Liver (tissue), 9 donors: Measurements from ENCODE around the gene MED8. TPM values are rescaled to one million over a fixed set of nuclear protein-coding genes. Genes with fewer than 3 reads are reported as not detected.

Source experiments
- DNase-seq: peaks from one replicate; pipeline ENCODE4 v3.0.0-alpha.2; 2017; ENCODE audit warnings: low spot score
- H3K27ac ChIP-seq, 2 donors: one replicate each; pipeline ENCODE4 v1.7.0; 2013; ENCODE audit warnings: inconsistent platforms in 2 of 2, low read length in 2 of 2, control low read depth in 1 of 2, low read depth in 1 of 2, mild to moderate bottlenecking in 1 of 2
- H3K27me3 ChIP-seq, 4 donors: one replicate each; pipeline versions ENCODE4 v1.6.1 to v1.7.0; 2013; ENCODE audit warnings: low read length in 3 of 4, inconsistent platforms in 1 of 4, mild to moderate bottlenecking in 1 of 4, moderate library complexity in 1 of 4; ENCODE audit not compliant: control insufficient read depth in 4 of 4, insufficient read depth in 4 of 4
- H3K36me3 ChIP-seq, 4 donors: one replicate each; pipeline versions ENCODE4 v1.6.1 to v1.7.0; 2013; ENCODE audit warnings: low read length in 3 of 4, mild to moderate bottlenecking in 3 of 4, low read depth in 1 of 4, moderate library complexity in 1 of 4; ENCODE audit not compliant: control insufficient read depth in 4 of 4, insufficient read depth in 3 of 4
- H3K4me1 ChIP-seq, 4 donors: one replicate each; pipeline versions ENCODE4 v1.6.1 to v1.7.0; 2013; ENCODE audit warnings: low read length in 3 of 4, mild to moderate bottlenecking in 3 of 4, moderate library complexity in 1 of 4; ENCODE audit not compliant: control insufficient read depth in 4 of 4, insufficient read depth in 4 of 4
- H3K4me3 ChIP-seq, 3 donors: one replicate each; pipeline versions ENCODE4 v1.6.1 to v1.7.0; 2013; ENCODE audit warnings: low read length in 3 of 3, control low read depth in 1 of 3, low read depth in 1 of 3, mild to moderate bottlenecking in 1 of 3
- H3K9ac ChIP-seq, 2 donors: one replicate each; pipeline ENCODE4 v1.7.0; 2013; ENCODE audit warnings: low read length in 2 of 2, mild to moderate bottlenecking in 2 of 2, moderate library complexity in 2 of 2, control low read depth in 1 of 2, low read depth in 1 of 2
- H3K9me3 ChIP-seq, 4 donors: one replicate each; pipeline versions ENCODE4 v1.6.1 to v1.7.0; 2013; ENCODE audit warnings: low read length in 3 of 4; ENCODE audit not compliant: control insufficient read depth in 4 of 4
- FOXA2 ChIP-seq: IDR thresholded peaks from 2 replicates; pipeline ENCODE4 v1.6.1; 2016; ENCODE audit warnings: antibody characterized with exemption
- REST ChIP-seq: IDR thresholded peaks from 2 replicates; pipeline ENCODE4 v1.6.1; 2016; ENCODE audit warnings: antibody characterized with exemption, mild to moderate bottlenecking
- RXRA ChIP-seq, 2 donors: IDR thresholded peaks; 2 replicates each; pipeline ENCODE4 v1.6.1; 2017 to 2018; ENCODE audit warnings: antibody characterized with exemption in 2 of 2, mild to moderate bottlenecking in 1 of 2
- TAF1 ChIP-seq: conservative IDR thresholded peaks from 2 replicates; pipeline ENCODE4 v1.6.1; 2016; ENCODE audit warnings: antibody characterized with exemption, mild to moderate bottlenecking
- YY1 ChIP-seq: IDR thresholded peaks from 2 replicates; pipeline ENCODE4 v1.6.1; 2016; ENCODE audit warnings: antibody characterized with exemption, mild to moderate bottlenecking
- ZBTB33 ChIP-seq: IDR thresholded peaks from 2 replicates; pipeline ENCODE4 v1.6.1; 2016; ENCODE audit warnings: antibody characterized with exemption
- WGBS: extraction: QIAGEN DNeasy Blood & Tissue Kit; methylation state at CpG from one replicate; pipeline ENCODE4 v1.1.7; 2013; 5-methylcytosine and 5-hydroxymethylcytosine counted together
- polyA plus RNA-seq, 2 donors: library from polyadenylated mRNA; stranded (reverse) in 1 of 2; unstranded in 1 of 2; fragments of 200-250 nt in 1 of 2; fragments of >200 nt in 1 of 2; fragmentation: Nextera tagmentation in 1 of 2; extraction: Ambion mirVana in 1 of 2; gene quantifications; one replicate each; pipeline versions ENCODE4 v1.2.1 to v1.2.3, GENCODE V29; 2013 to 2015
- total RNA-seq, 2 donors: library from RNA; depleted of rRNA; stranded (reverse); fragments of >200 nt; gene quantifications; one replicate each; pipeline ENCODE4 v1.2.3, GENCODE V29; 2014
- donor health status: healthy.
- donor health status: healthy.
- donor health status: healthy.
- donor health status: healthy.
- donor health status: healthy.

MED8 gene
- total and polyA plus RNA-seq, 4 donors: 26.2 to 37.6 (median 29.1) TPM

- no peaks in the 10 kb centered on the region for H3K9me3 ChIP-seq
- H3K4me1 ChIP-seq: peaks cover 7 to 22% (median 16%) of the 10 kb centered on the region in 4 donors
- 71% methylated on average over 11 of the region's 11 CpGs for WGBS
- H3K9ac ChIP-seq: no peak overlapping the region
- no peak overlapping the region for H3K4me3 ChIP-seq
- peaks cover 2 to 32% (median 19%) of the 10 kb centered on the region in 4 donors for H3K36me3 ChIP-seq
- no peak overlapping the region for H3K27ac ChIP-seq
- no peaks in the 10 kb centered on the region for H3K27me3 ChIP-seq
- peak; percentile 79 for DNase-seq
- no peak for TF ChIP-seq TAF1
Measured at GRCh38 chr1:43366179-43366578, 23.4 kb downstream of the MED8 start.

- peaks cover 2 to 36% (median 20%) of the 10 kb centered on the region in 4 donors for H3K36me3 ChIP-seq
- H3K4me3 ChIP-seq: no peak overlapping the region
- H3K27me3 ChIP-seq: no peaks in the 10 kb centered on the region
- DNase-seq: no peak
- H3K9me3 ChIP-seq: no peaks in the 10 kb centered on the region
- H3K27ac ChIP-seq: no peak overlapping the region
- TF ChIP-seq RXRA (IDR thresholded peaks at IDR 0.05) (no peak), FOXA2 (no peak)
- WGBS: 88% methylated on average over 2 of the region's 2 CpGs
- H3K4me1 ChIP-seq: peaks cover 7 to 22% (median 16%) of the 10 kb centered on the region in 4 donors
- H3K9ac ChIP-seq: no peak overlapping the region
Measured at GRCh38 chr1:43365678-43366077, 23.9 kb downstream of the MED8 start.

GRCh38 chr1:43363935-43364525 lies 25.6 kb downstream of the MED8 start:
- Histone ChIP-seq H3K4me1 (peaks cover 10 to 25% (median 19%) of the 10 kb centered on the region in 4 donors), H3K36me3 (peaks cover 2 to 36% (median 21%) of the 10 kb centered on the region in 4 donors), H3K9ac (no peak overlapping the region), H3K27me3 (no peaks in the 10 kb centered on the region), H3K9me3 (no peaks in the 10 kb centered on the region), H3K27ac (no peak overlapping the region), H3K4me3 (no peak overlapping the region)
- 79% methylated on average over 5 of the region's 5 CpGs for WGBS
- TF ChIP-seq YY1 (no peak), RXRA (IDR thresholded peaks at IDR 0.05) (no peak), REST (no peak), ZBTB33 (no peak)
- DNase-seq: no peak
